Natural killer cell (primary cell): ENCODE data around the gene DUSP22. TPM values are rescaled to one million over a fixed set of nuclear protein-coding genes. Genes with fewer than 3 reads are reported as not detected.

Experiments
- ATAC-seq, 3 donors: fragments of 150-1000 bp in 2 of 3; fragments of 200-7000 bp in 1 of 3; cut with Tn5 transposase; 1 replicate in 1 of 3; 2 replicates in 2 of 3; pipeline ENCODE4 v1.10.0; 2021; ENCODE audit warnings: mild to moderate bottlenecking in 2 of 3, moderate library complexity in 2 of 3
- DNase-seq, 2 donors: peaks; one replicate each; pipeline versions ENCODE4 v3.0.0 to v3.0.0-alpha.2; 2013 to 2021; ENCODE audit warnings: mixed read lengths in 1 of 2
- H3K27ac ChIP-seq: one replicate; pipeline ENCODE4 v1.5.1; 2013; ENCODE audit warnings: mild to moderate bottlenecking, low read length
- H3K27me3 ChIP-seq: one replicate; pipeline ENCODE4 v1.6.1; 2013; ENCODE audit warnings: low read length; ENCODE audit not compliant: control insufficient read depth, insufficient read depth
- H3K36me3 ChIP-seq: one replicate; pipeline ENCODE4 v1.6.1; 2013; ENCODE audit warnings: low read length; ENCODE audit not compliant: control insufficient read depth, insufficient read depth
- H3K4me1 ChIP-seq: one replicate; pipeline ENCODE4 v1.6.1; 2013; ENCODE audit warnings: low read length; ENCODE audit not compliant: control insufficient read depth, insufficient read depth
- H3K4me3 ChIP-seq: one replicate; pipeline ENCODE4 v1.5.1; 2013; ENCODE audit warnings: low read length
- H3K9me3 ChIP-seq: one replicate; pipeline ENCODE4 v1.6.1; 2013; ENCODE audit warnings: low read length; ENCODE audit not compliant: control insufficient read depth, insufficient read depth
- H3K27ac Mint-ChIP-seq, 2 donors: one replicate each; pipeline ENCODE4 v1.8.0; 2022; ENCODE audit warnings: mild to moderate bottlenecking in 2 of 2, mixed read lengths in 2 of 2, moderate library complexity in 1 of 2
- H3K27me3 Mint-ChIP-seq, 2 donors: one replicate each; pipeline ENCODE4 v1.8.0; 2022; ENCODE audit warnings: low read depth in 2 of 2, mixed read lengths in 2 of 2
- H3K36me3 Mint-ChIP-seq: one replicate; pipeline ENCODE4 v1.8.0; 2022; ENCODE audit warnings: mixed read lengths
- H3K4me1 Mint-ChIP-seq, 2 donors: one replicate each; pipeline ENCODE4 v1.8.0; 2022; ENCODE audit warnings: mixed read lengths in 2 of 2
- H3K4me3 Mint-ChIP-seq: one replicate; pipeline ENCODE4 v1.8.0; 2022; ENCODE audit warnings: mild to moderate bottlenecking, moderate library complexity, mixed read lengths
- H3K9me3 Mint-ChIP-seq, 2 donors: one replicate each; pipeline ENCODE4 v1.8.0; 2022; ENCODE audit warnings: mixed read lengths in 2 of 2
- CTCF ChIP-seq: fragments of 200-600 bp; IDR thresholded peaks from one replicate; pipeline ENCODE4 v1.8.0; 2022; ENCODE audit warnings: antibody characterized with exemption
- WGBS: methylation state at CpG from one replicate; pipeline ENCODE4 v1.1.7; 2013; ENCODE audit warnings: missing lambda C conversion rate; ENCODE audit not compliant: insufficient coverage; 5-methylcytosine and 5-hydroxymethylcytosine counted together
- intact Hi-C: fragments of 100-400 bp; cut with micrococcal nuclease; formaldehyde crosslinking; loops from one replicate; pipeline ENCODE4 v1.14.2; 2022
- total RNA-seq, 4 donors: library from RNA; stranded (reverse); fragments of 120-200 nt in 1 of 4; gene quantifications; one replicate each; pipeline versions ENCODE4 v1.2.3 to v1.2.4, GENCODE V29; 2013 to 2022

The DUSP22 gene
- total RNA-seq, 3 donors from 2014 or later (not counting 1 experiment from before 2014, with no cell fraction given): 50.4 to 61.5 (median 56.6) TPM

GRCh38 chr6:364609-365540 lies 72.6 kb downstream of the DUSP22 start:
- no peak for TF ChIP-seq CTCF
- intact Hi-C loops: no loop called here
- DNase-seq: no peak
- Mint-ChIP-seq H3K36me3 (no peaks in the 10 kb centered on the region), H3K27me3 (peaks cover 3 to 10% of the 10 kb centered on the region in 2 donors), H3K9me3 (no peaks in the 10 kb centered on the region), H3K4me3 (no peak overlapping the region), H3K27ac (no peak overlapping the region), H3K4me1 (peaks cover 0 to 10% of the 10 kb centered on the region in 2 donors)
- peaks cover 12% of the 10 kb centered on the region for H3K9me3 ChIP-seq
- WGBS: 66% methylated on average over 11 of the region's 11 CpGs
- H3K27me3 ChIP-seq: no peaks in the 10 kb centered on the region
- peaks cover 6% of the 10 kb centered on the region for H3K4me1 ChIP-seq
- no peak overlapping the region for H3K27ac ChIP-seq
- no peak for ATAC-seq
- no peak overlapping the region for H3K4me3 ChIP-seq
- H3K36me3 ChIP-seq: no peaks in the 10 kb centered on the region

- WGBS: 71% methylated on average over 6 of the region's 6 CpGs
- Mint-ChIP-seq H3K4me1 (peaks cover 0 to 11% of the 10 kb centered on the region in 2 donors), H3K36me3 (no peaks in the 10 kb centered on the region), H3K9me3 (peaks cover 0 to 2% of the 10 kb centered on the region in 2 donors), H3K4me3 (no peak overlapping the region), H3K27me3 (peaks cover 6 to 10% of the 10 kb centered on the region in 2 donors), H3K27ac (no peak overlapping the region)
- Histone ChIP-seq H3K4me1 (peaks cover 4% of the 10 kb centered on the region), H3K9me3 (peaks cover 19% of the 10 kb centered on the region), H3K36me3 (no peaks in the 10 kb centered on the region), H3K27ac (no peak overlapping the region), H3K4me3 (no peak overlapping the region), H3K27me3 (no peaks in the 10 kb centered on the region)
- ATAC-seq (no peak), DNase-seq (no peak)
- TF ChIP-seq CTCF: no peak
- intact Hi-C loops: no loop called here
Observed at GRCh38 chr6:365835-366234, 73.5 kb downstream of the DUSP22 start.

GRCh38 chr6:366389-367297 lies 74.4 kb downstream of the DUSP22 start:
- intact Hi-C loops: no loop called here
- Mint-ChIP-seq H3K27ac (no peak overlapping the region), H3K36me3 (no peaks in the 10 kb centered on the region), H3K4me3 (no peak overlapping the region), H3K4me1 (peaks cover 0 to 8% of the 10 kb centered on the region in 2 donors), H3K27me3 (peaks cover 7 to 10% of the 10 kb centered on the region in 2 donors), H3K9me3 (peaks cover 0 to 4% of the 10 kb centered on the region in 2 donors)
- TF ChIP-seq CTCF: no peak
- no peaks in the 10 kb centered on the region for H3K27me3 ChIP-seq
- H3K4me1 ChIP-seq: no peaks in the 10 kb centered on the region
- no peaks in the 10 kb centered on the region for H3K36me3 ChIP-seq
- WGBS: 81% methylated on average over 19 of the region's 19 CpGs
- ATAC-seq (peak in 1 of 3 donors; percentile 1), DNase-seq (no peak)
- no peak overlapping the region for H3K27ac ChIP-seq
- no peak overlapping the region for H3K4me3 ChIP-seq
- H3K9me3 ChIP-seq: peaks cover 19% of the 10 kb centered on the region
